ENCODE measurements around the gene CREBBP. TPM values are rescaled to one million over a fixed set of nuclear protein-coding genes. Genes with fewer than 3 reads are reported as not detected.

Gene CREBBP
- total RNA-seq, 2 experiments from 2014 or later: 53.0 to 56.6 TPM

DNA sequence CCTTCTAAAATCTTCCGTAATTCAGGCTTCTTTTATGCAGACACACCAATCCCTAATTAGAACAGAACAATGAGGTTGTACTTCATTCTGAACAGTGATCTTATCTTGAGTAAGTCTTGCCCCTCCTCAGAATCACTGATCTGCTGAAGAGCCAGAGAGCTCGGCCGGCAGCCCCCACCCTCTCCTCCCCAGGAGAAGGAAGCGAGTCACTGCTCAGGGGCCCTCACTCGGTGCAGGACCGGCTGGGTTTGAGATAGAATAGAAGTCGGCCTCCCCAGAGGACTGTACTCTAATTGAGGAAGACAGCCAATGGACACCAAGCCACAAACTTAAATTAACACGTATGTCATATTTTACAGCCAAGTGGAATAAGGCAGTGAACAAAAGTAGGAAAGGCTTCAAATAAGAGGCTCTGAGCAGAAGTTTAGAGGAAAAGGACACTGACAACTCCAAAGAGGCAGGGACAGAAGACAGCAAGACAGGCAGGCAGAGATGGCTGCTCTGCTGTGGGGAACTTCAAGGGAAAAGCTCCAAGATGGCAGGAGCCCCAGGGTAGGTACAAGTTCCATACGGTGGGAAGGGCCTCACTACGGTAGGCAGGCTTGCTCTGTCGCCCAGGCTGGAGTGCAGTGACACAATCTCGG is 18.6 kb downstream of the CREBBP start:
- Mint-ChIP-seq H3K36me3 (ENCODE audit: low read depth) (peaks cover 2% of the 10 kb centered on the region), H3K27me3 (no peaks in the 10 kb centered on the region), H3K9me3 (no peaks in the 10 kb centered on the region), H3K4me3 (no peak overlapping the region), H3K27ac (no peak overlapping the region), H3K4me1 (peaks cover 23% of the 10 kb centered on the region)
- no peak for DNase-seq
- ChIA-PET POLR2A (interaction anchor here (0.6 to 1.0 kb wide), 3 partner anchors 12 to 426 kb away, joined by 3 to 4 read pairs (median 3); no protein-coding TSS in a partner anchor), CTCF (interaction anchor here (1.1 kb wide), 1 partner anchor 9 kb away, joined by 3 read pairs; no protein-coding TSS in a partner anchor)

DNA sequence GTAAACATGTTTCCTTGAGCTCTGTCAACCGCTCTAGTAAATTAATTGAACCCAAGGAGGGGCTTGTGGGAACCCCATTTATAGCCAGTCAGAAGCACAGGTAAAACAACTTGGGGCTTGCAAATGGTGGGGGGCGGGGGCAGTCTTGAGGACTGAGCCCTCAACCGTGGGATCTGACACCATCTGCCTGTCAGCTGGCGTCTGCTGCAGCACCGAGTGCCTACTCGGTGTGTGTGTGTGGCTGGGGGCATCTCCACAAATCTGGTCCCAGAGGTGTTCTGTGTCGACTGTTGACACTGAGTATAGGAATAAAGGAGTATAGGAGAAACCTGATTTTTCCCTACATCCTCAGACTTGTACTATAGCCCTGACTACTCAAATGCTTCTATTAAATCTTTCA is 20.6 kb downstream of the CREBBP start:
- Mint-ChIP-seq H3K4me1 (peaks cover 26% of the 10 kb centered on the region), H3K4me3 (no peak overlapping the region), H3K9me3 (no peaks in the 10 kb centered on the region), H3K36me3 (ENCODE audit: low read depth) (peaks cover 2% of the 10 kb centered on the region), H3K27ac (no peak overlapping the region), H3K27me3 (no peaks in the 10 kb centered on the region)
- DNase-seq: no peak
- ChIA-PET POLR2A (interaction anchor here (1.0 kb wide), 1 partner anchor 13 kb away, joined by 3 read pairs; no protein-coding TSS in a partner anchor), CTCF (no interaction called here)

DNA sequence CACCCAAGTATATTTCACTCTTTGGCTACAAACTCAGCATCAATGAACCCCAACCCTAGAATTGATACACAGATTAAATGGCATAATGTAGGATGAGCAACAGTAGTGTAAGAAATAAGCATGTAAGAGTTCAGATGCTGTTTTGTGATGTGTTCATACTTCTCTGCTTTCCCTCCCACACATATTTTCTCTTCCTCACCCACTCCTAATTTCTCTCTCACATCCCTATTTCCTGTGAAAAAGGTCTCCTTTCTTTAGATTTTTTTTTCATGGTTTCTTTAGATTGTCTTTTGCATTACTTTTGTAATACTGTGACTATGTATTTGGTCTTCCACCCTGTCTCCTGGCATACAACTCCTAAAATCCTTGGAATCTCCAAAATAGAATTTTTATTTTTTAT is 21.7 kb downstream of the CREBBP start:
- H3K27me3 Mint-ChIP-seq: no peaks in the 10 kb centered on the region
- peaks cover 2% of the 10 kb centered on the region for H3K36me3 Mint-ChIP-seq (ENCODE audit: low read depth)
- no peak overlapping the region for H3K27ac Mint-ChIP-seq
- no peaks in the 10 kb centered on the region for H3K9me3 Mint-ChIP-seq
- no peak for DNase-seq
- ChIA-PET CTCF (no interaction called here), POLR2A (no interaction called here)
- peaks cover 33% of the 10 kb centered on the region for H3K4me1 Mint-ChIP-seq
- no peak overlapping the region for H3K4me3 Mint-ChIP-seq

DNA sequence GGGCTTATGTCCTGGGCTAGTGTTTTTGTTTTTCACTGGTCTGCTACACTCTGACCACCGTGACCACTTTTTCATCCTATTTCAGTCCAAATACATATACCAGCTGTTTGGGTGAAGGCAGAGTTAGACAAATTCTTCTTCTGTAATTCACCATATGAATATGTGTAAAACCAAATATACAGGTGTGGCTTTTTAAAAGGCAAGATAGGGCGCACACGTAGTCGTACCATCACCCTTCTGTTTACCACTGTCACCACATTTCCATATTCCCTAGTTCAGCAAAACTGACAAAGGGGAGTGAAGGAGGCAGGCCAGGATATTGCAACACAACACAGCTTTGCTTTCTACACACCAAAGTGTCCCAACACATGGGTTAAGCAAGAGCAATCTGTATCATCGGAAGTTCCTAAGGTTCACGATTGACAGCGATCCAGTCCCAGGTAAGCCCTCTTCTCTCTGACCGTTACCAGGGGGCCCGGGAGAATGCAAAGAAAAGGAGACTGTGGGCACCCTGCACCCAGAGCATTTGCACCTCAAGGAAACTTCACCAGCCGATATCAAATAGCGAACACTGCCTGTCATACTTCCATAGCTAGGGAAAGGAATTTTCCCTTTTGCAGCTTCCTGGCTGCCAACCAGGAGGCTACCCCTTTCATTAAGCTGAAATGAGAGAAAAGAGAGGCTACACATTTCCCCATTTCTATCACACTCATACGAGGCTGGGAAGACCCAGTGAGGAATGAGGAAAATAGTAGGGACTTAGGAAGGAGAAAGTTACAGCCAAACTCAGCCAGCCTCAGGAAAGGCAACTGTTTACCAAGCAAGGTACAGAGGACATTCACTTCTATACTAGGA is 23.1 kb downstream of the CREBBP start:
- POLR2A ChIA-PET: interaction anchor here (1.0 kb wide), 1 partner anchor 34 kb away, joined by 3 read pairs; no protein-coding TSS in a partner anchor
- Mint-ChIP-seq H3K27ac (no peak overlapping the region), H3K27me3 (no peaks in the 10 kb centered on the region), H3K4me1 (peaks cover 35% of the 10 kb centered on the region), H3K9me3 (no peaks in the 10 kb centered on the region), H3K4me3 (no peak overlapping the region), H3K36me3 (ENCODE audit: low read depth) (peaks cover 2% of the 10 kb centered on the region)
- no peak for DNase-seq
- CTCF ChIA-PET: no interaction called here

DNA sequence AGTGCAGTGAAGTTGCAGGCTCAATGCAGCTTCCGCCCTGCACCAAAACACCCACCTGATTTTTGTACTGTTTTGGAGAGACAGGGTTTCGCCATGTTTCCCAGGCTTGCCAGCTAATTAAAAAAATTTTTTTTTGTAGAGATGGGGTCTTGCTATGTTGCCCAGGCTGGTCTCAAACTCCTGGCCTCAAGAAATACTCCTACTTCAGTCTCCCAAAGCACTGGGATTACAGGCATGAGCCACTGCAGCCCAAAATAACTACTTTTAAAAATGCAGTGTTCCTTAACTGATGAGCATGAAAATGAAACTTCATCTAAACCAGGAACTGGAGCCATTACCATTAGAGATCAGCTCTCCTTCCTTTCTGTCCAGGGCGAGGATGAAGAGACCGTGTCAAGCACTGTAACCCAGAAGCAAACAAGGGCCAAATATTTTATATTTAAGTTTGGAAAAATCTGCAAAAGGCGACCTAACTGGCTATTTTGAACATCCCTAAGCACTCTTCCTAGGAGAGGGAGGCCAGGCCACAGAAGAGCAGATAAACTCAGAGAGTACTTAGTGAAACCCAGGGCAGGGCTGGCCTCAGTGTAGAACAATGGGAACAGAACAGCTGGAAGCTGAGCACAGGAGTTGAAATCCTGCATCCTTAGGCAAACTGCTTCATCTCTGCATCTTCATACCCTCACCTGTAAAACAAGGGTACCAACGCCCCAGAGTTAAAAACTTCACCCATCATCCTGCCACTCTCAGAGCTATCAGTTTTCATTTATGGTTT is 24.0 kb downstream of the CREBBP start:
- H3K4me1 Mint-ChIP-seq: peaks cover 29% of the 10 kb centered on the region
- POLR2A ChIA-PET: interaction anchor here (1.0 kb wide), 1 partner anchor 35 kb away, joined by 3 read pairs; no protein-coding TSS in a partner anchor

DNA sequence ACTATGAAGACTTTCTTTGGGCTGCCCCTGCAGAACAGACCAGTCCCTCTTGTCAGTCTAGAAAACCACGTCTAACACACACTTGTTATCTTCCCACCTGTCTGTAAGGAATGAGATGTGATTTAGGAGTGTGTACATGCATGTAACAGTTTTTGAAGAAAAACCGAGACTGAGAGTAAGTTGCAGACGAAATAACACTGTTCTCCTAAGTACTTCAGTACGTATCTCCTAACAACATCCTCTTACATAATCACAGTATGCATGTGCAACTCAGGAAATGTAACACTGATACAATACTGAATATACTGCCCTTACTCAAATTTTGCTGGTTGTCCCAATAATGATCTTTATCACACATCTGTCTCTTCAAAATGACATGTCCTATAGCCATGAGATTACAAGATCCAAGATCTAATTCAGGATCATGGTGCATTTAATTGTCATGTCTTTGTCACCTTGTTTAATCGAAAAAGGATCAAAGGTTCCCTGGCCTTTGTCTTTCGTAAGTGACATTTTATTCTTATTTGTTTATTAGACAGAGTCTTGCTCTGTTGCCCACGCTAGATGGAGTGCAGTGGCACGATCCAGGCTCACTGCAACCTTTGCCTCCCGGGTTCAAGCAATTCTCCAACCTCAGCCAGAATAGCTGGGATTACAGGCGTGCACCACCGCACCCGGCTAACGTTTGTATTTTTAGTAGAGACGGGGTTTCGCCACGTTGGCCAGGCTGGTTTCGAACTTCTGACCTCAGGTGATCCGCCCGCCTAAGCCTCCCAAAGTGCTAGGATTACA is 25.6 kb downstream of the CREBBP start:
- H3K9me3 Mint-ChIP-seq: no peaks in the 10 kb centered on the region
- H3K36me3 Mint-ChIP-seq (ENCODE audit: low read depth): peaks cover 6% of the 10 kb centered on the region
- POLR2A ChIA-PET: no interaction called here
- H3K27ac Mint-ChIP-seq: no peak overlapping the region
- peaks cover 29% of the 10 kb centered on the region for H3K4me1 Mint-ChIP-seq
- CTCF ChIA-PET: no interaction called here
- no peak overlapping the region for H3K4me3 Mint-ChIP-seq
- no peaks in the 10 kb centered on the region for H3K27me3 Mint-ChIP-seq
- DNase-seq: no peak

More for the DNA sequence above, 24.0 kb downstream of the CREBBP start:
- Mint-ChIP-seq H3K36me3 (ENCODE audit: low read depth) (peaks cover 2% of the 10 kb centered on the region), H3K27me3 (no peaks in the 10 kb centered on the region), H3K4me3 (no peak overlapping the region), H3K27ac (no peak overlapping the region), H3K9me3 (no peaks in the 10 kb centered on the region)
- CTCF ChIA-PET: interaction anchor here (1.3 kb wide), 1 partner anchor 146 kb away, joined by 3 read pairs; no protein-coding TSS in a partner anchor
- DNase-seq: no peak

DNA sequence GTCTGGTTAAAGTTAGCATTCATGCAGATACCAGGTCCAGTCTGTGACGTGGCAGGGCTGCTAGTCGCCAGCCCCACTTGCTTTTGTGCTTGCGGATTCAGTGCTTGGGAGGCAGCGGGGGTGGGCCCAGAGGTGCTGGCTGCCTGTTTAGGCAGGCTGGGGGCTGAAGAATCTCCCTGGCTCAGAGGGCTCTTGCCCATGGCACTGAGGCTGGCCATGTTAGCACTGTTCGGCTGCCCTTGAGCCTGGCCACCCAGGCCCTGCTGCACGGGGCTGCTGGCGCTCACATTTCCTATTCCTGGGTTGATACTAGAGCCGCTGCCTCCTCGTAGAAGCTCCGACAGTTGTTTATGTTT is 30.0 kb downstream of the CREBBP start:
- DNase-seq: no peak
- POLR2A ChIA-PET: no interaction called here
- H3K4me3 Mint-ChIP-seq: no peak overlapping the region
- H3K9me3 Mint-ChIP-seq: no peaks in the 10 kb centered on the region
- H3K36me3 Mint-ChIP-seq (ENCODE audit: low read depth): peaks cover 25% of the 10 kb centered on the region
- H3K4me1 Mint-ChIP-seq: peaks cover 10% of the 10 kb centered on the region
- H3K27me3 Mint-ChIP-seq: no peaks in the 10 kb centered on the region
- CTCF ChIA-PET: no interaction called here
- no peak overlapping the region for H3K27ac Mint-ChIP-seq

DNA sequence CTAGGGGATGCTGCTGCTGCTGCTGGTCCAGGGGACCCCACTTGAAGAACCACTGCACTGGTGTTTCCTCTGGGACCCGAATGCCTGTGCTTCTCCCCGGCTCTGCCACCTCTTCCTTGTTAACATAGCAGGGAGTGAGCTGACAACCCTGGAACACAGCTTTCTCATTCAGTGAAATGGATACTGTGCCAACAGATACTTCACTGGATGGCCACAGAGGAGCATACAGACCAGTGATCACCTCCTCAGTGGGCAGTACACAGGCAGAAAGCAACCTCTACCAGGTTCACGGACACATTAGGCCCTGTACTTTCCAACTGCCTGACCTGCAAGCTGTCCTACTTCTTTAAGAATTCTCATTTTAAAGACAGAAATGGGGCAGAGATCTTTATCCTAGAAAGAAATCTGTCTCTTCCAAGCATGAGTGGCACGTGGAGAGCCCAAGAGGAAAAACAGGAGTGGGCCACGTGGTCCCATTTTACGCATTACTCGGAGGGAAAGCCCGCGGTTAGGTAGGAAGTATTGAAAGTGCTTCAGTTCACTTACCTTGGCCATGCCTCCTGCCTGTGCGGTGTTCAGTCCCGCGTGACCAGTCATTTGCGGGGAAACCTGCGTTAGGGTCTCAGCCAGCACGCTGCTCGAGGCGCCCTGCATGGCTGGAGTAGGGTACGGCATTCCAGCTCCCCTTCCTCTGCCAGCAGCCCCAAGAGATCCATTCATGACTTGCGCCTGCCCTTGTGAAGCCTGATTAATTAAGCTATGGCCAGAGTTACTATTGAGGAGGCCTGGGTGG is 30.6 kb downstream of the CREBBP start:
- Mint-ChIP-seq H3K27me3 (no peaks in the 10 kb centered on the region), H3K4me1 (peaks cover 12% of the 10 kb centered on the region), H3K36me3 (ENCODE audit: low read depth) (peaks cover 27% of the 10 kb centered on the region), H3K9me3 (no peaks in the 10 kb centered on the region), H3K4me3 (no peak overlapping the region), H3K27ac (no peak overlapping the region)
- ChIA-PET POLR2A (interaction anchor here (0.9 kb wide), 1 partner anchor 11 kb away, joined by 4 read pairs; no protein-coding TSS in a partner anchor), CTCF (no interaction called here)
- no peak for DNase-seq

DNA sequence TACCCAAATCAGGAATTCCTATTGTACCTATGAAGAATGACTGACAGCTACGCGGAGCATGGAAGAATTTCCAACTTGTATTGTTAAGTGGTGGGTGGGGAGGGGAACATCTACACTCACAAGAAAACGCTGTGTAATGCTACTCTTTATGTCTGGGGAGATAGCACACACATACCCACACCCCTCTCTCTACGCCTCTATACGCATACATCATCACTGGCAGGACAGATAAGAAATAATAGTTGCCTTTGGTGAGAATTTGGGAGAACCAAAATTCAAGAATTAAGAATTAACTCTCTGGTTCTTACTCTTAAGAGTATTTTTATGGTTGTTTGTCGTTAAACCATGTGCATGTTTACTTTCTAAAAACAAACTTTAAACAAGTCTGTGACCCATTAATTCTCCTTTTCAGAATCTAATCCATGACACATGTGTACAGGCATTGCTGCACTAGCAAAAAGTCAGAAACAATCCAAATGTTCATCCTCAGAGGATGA is 33.9 kb downstream of the CREBBP start:
- H3K27me3 Mint-ChIP-seq: no peaks in the 10 kb centered on the region
- POLR2A ChIA-PET: no interaction called here
- H3K4me1 Mint-ChIP-seq: peaks cover 3% of the 10 kb centered on the region
- DNase-seq: no peak
- no peak overlapping the region for H3K27ac Mint-ChIP-seq
- H3K4me3 Mint-ChIP-seq: no peak overlapping the region
- H3K36me3 Mint-ChIP-seq (ENCODE audit: low read depth): peaks cover 29% of the 10 kb centered on the region
- H3K9me3 Mint-ChIP-seq: no peaks in the 10 kb centered on the region
- CTCF ChIA-PET: no interaction called here

DNA sequence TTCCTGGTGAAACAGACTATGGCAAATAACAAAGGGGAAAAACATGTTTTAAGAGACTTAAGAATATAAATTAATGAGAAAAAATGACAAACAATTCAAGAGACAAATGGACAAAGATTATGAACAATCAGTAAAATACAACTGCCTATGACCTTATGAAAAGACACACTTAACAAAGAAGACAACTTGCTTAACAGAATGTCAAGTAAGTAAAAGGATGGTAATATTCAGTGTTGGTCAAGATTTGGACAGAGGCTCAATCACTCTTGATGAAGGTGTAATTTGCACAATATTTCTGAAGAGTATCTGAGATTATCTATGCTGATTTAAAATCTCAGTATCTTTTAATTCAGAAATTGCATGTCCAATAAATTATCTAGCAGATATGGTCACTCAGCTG is 34.4 kb downstream of the CREBBP start:
- no peak overlapping the region for H3K27ac Mint-ChIP-seq
- H3K4me3 Mint-ChIP-seq: no peak overlapping the region
- peaks cover 3% of the 10 kb centered on the region for H3K4me1 Mint-ChIP-seq
- ChIA-PET CTCF (no interaction called here), POLR2A (no interaction called here)
- no peak for DNase-seq
- H3K9me3 Mint-ChIP-seq: no peaks in the 10 kb centered on the region
- peaks cover 29% of the 10 kb centered on the region for H3K36me3 Mint-ChIP-seq (ENCODE audit: low read depth)
- no peaks in the 10 kb centered on the region for H3K27me3 Mint-ChIP-seq

DNA sequence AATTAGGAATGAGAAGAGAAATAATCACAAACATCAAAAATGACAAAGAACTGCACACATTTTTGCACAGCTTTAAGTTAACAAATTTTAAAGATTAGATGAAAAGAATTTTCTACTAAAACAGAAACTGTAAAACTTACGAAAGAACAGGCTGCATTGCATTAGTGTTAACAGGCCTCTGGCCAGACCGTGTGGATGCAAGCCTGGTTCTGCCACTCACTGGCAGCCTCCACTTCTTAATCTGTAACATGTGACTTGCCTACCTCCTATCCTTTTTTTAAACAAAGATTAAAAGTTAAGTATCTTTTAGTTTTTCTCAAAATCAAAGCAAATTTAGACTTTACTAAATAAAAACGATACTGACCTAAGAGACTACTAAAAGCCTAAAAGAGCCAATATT is 37.5 kb downstream of the CREBBP start:
- H3K27ac Mint-ChIP-seq: no peak overlapping the region
- CTCF ChIA-PET: no interaction called here
- peaks cover 4% of the 10 kb centered on the region for H3K4me1 Mint-ChIP-seq
- H3K9me3 Mint-ChIP-seq: no peaks in the 10 kb centered on the region
- H3K36me3 Mint-ChIP-seq (ENCODE audit: low read depth): peaks cover 12% of the 10 kb centered on the region
- POLR2A ChIA-PET: no interaction called here
- H3K27me3 Mint-ChIP-seq: no peaks in the 10 kb centered on the region
- H3K4me3 Mint-ChIP-seq: no peak overlapping the region
- DNase-seq: no peak
